HCT116 (cell line): Measurements from ENCODE around the gene OPN4. TPM values are rescaled to one million over a fixed set of nuclear protein-coding genes. Genes with fewer than 3 reads are reported as not detected.

ENCODE experiments used
- ATAC-seq: fragments of 200-7000 bp; cut with Tn5 transposase; 2 replicates; pipeline ENCODE4 v1.9.1; 2020; ENCODE audit warnings: mild to moderate bottlenecking, moderate library complexity
- BruUV-seq: library from RNA; stranded (reverse); fragments of 400-500 nt; replicated peaks from 2 replicates; lab custom pipeline; 2021; lab: Mats Ljungman, UMichigan
- CTCF ChIA-PET: fragments of 300-600 bp; sonication (Branson Sonifier 250); formaldehyde crosslinking; loops from one replicate; lab custom pipeline; 2021; ENCODE audit warnings: antibody characterized with exemption; lab: Charles Lee
- POLR2A ChIA-PET: fragments of 300-600, 350-600 bp; sonication (Branson Sonifier 250); formaldehyde crosslinking; loops from one replicate; lab custom pipeline; 2021; ENCODE audit warnings: antibody characterized with exemption; lab: Charles Lee
- RAD21 ChIA-PET, 2 experiments: fragments of 300-600 bp; sonication (Branson Sonifier 250); formaldehyde crosslinking; loops; one replicate each; lab custom pipeline; 2023; ENCODE audit warnings: low total read pairs in 2 of 2; ENCODE audit not compliant: uncharacterized antibody in 2 of 2, unreplicated experiment in 2 of 2, low non-redundant PET in 1 of 2; lab: Charles Lee
- DNase-seq: peaks from one replicate; pipeline ENCODE4 v3.0.0-alpha.2; 2010; ENCODE audit warnings: low read depth, low spot score
- H2AFZ ChIP-seq: fragments of 200-600 bp; shearing (Covaris generic), sonication (generic); 2 replicates; pipeline ENCODE4 v1.6.1; 2017; ENCODE audit warnings: low read depth, mixed run types, mixed read lengths, antibody characterized with exemption, low read length; ENCODE audit not compliant: poor library complexity, severe bottlenecking
- H3K27ac ChIP-seq: 2 replicates; pipeline ENCODE4 v1.5.1; 2012; ENCODE audit warnings: low read depth, low read length
- H3K27me3 ChIP-seq: fragments of 200-600 bp; sonication (generic); 2 replicates; pipeline ENCODE4 v1.6.1; 2016; ENCODE audit warnings: mixed run types, low read length, mixed read lengths; ENCODE audit not compliant: insufficient read depth
- H3K36me3 ChIP-seq, 2 experiments: fragments of 200-500 bp in 1 of 2; fragments of 200-600 bp in 1 of 2; sonication (Bioruptor generic) in 1 of 2; sonication (generic) in 1 of 2; 2 replicates each; pipeline versions ENCODE4 v1.5.1 to v1.6.1; 2014 to 2016; ENCODE audit warnings: low read length in 2 of 2, inconsistent platforms in 1 of 2, mixed read lengths in 1 of 2, mixed run types in 1 of 2; ENCODE audit not compliant: insufficient read depth in 2 of 2, control insufficient read depth in 1 of 2
- H3K4me1 ChIP-seq, 2 experiments: fragments of 200-600 bp in 1 of 2; sonication (generic) in 1 of 2; 2 replicates each; pipeline versions ENCODE4 v1.5.1 to v1.6.1; 2012 to 2017; ENCODE audit warnings: low read length in 2 of 2, inconsistent platforms in 1 of 2, mild to moderate bottlenecking in 1 of 2, mixed read lengths in 1 of 2, mixed run types in 1 of 2, moderate library complexity in 1 of 2; ENCODE audit not compliant: insufficient read depth in 2 of 2, control insufficient read depth in 1 of 2
- H3K4me2 ChIP-seq: fragments of 200-600 bp; sonication (generic); 2 replicates; pipeline ENCODE4 v1.6.1; 2017; ENCODE audit warnings: mixed run types, low read length, mixed read lengths
- H3K4me3 ChIP-seq, 2 experiments: fragments of 200-600 bp in 1 of 2; sonication (generic) in 1 of 2; replicated peaks in 1 of 2; 2 replicates each; pipeline ENCODE4 v1.5.1; 2011 to 2016; ENCODE audit warnings: low read length in 2 of 2, control low read depth in 1 of 2, low read depth in 1 of 2, mild to moderate bottlenecking in 1 of 2, mixed read lengths in 1 of 2, mixed run types in 1 of 2
- H3K79me2 ChIP-seq: fragments of 200-600 bp; sonication (generic); 2 replicates; pipeline ENCODE4 v1.6.1; 2017; ENCODE audit warnings: mild to moderate bottlenecking, mixed run types, low read length, moderate library complexity, mixed read lengths; ENCODE audit not compliant: insufficient read depth
- H3K9ac ChIP-seq: fragments of 200-600 bp; sonication (generic); 2 replicates; pipeline ENCODE4 v1.6.1; 2016; ENCODE audit warnings: low read length, mixed read lengths
- H3K9me2 ChIP-seq: fragments of 200-600 bp; sonication (generic), shearing (Covaris generic); 2 replicates; pipeline ENCODE4 v1.6.1; 2017; ENCODE audit warnings: mixed run types, mild to moderate bottlenecking, moderate library complexity; ENCODE audit not compliant: insufficient read depth
- H3K9me3 ChIP-seq, 2 experiments: fragments of 200-500 bp in 1 of 2; fragments of 200-600 bp in 1 of 2; sonication (Bioruptor generic) in 1 of 2; sonication (generic) in 1 of 2; 2 replicates each; pipeline ENCODE4 v1.6.1; 2014 to 2017; ENCODE audit warnings: low read length in 2 of 2, mixed read lengths in 2 of 2, inconsistent platforms in 1 of 2, low read depth in 1 of 2, mild to moderate bottlenecking in 1 of 2, mixed run types in 1 of 2, moderate library complexity in 1 of 2; ENCODE audit not compliant: control insufficient read depth in 1 of 2, insufficient read depth in 1 of 2
- H4K20me1 ChIP-seq: fragments of 200-600 bp; sonication (generic), shearing (Covaris generic); 2 replicates; pipeline ENCODE4 v1.6.1; 2017; ENCODE audit warnings: mixed run types, mild to moderate bottlenecking, moderate library complexity; ENCODE audit not compliant: insufficient read depth
- CBX3 ChIP-seq: IDR thresholded peaks from 2 replicates; pipeline ENCODE4 v1.6.1; 2012; ENCODE audit warnings: low read depth
- CEBPB ChIP-seq: IDR thresholded peaks from 2 replicates; pipeline ENCODE4 v1.6.1; 2012; ENCODE audit warnings: low read depth
- CTCF ChIP-seq, 3 experiments: fragments of 200-600 bp in 1 of 3; sonication (generic) in 1 of 3; IDR thresholded peaks in 2 of 3; conservative IDR thresholded peaks in 1 of 3; 2 replicates each; pipeline ENCODE4 v1.5.1; 2012 to 2017; ENCODE audit warnings: low read depth in 2 of 3, low read length in 2 of 3, antibody characterized with exemption in 1 of 3, borderline replicate concordance in 1 of 3, control low read depth in 1 of 3, mild to moderate bottlenecking in 1 of 3, mixed read lengths in 1 of 3, mixed run types in 1 of 3, moderate library complexity in 1 of 3; ENCODE audit not compliant: insufficient read depth in 1 of 3
- ELF1 ChIP-seq: IDR thresholded peaks from 2 replicates; pipeline ENCODE4 v1.6.1; 2012; ENCODE audit warnings: low read depth, borderline replicate concordance
- EZH2 ChIP-seq: fragments of 200-600 bp; sonication (generic); IDR thresholded peaks from 2 replicates; pipeline ENCODE4 v1.6.1; 2017; ENCODE audit warnings: antibody characterized with exemption, mixed run types
- EZH2phosphoT487 ChIP-seq: fragments of 200-600 bp; IDR thresholded peaks from 2 replicates; pipeline ENCODE4 v1.6.1; 2018; ENCODE audit warnings: antibody characterized with exemption, borderline replicate concordance
- FOSL1 ChIP-seq: IDR thresholded peaks from 2 replicates; pipeline ENCODE4 v1.6.1; 2012; ENCODE audit warnings: low read depth
- JUND ChIP-seq: IDR thresholded peaks from 2 replicates; pipeline ENCODE4 v1.6.1; 2012
- POLR2A ChIP-seq: IDR thresholded peaks from 2 replicates; pipeline ENCODE4 v1.7.0; 2011; ENCODE audit warnings: borderline replicate concordance; ENCODE audit not compliant: insufficient read depth, insufficient read length; ENCODE audit errors: extremely low read depth
- POLR2AphosphoS5 ChIP-seq: IDR thresholded peaks from 2 replicates; pipeline ENCODE4 v1.6.1; 2011; ENCODE audit warnings: mild to moderate bottlenecking, low read depth, low read length, moderate library complexity
- RAD21 ChIP-seq: IDR thresholded peaks from 2 replicates; pipeline ENCODE4 v1.6.1; 2012; ENCODE audit warnings: low read depth, mild to moderate bottlenecking
- SIN3A ChIP-seq: IDR thresholded peaks from 2 replicates; pipeline ENCODE4 v1.6.1; 2012; ENCODE audit warnings: low read depth
- SP1 ChIP-seq: IDR thresholded peaks from 2 replicates; pipeline ENCODE4 v1.6.1; 2012; ENCODE audit warnings: low read depth
- SRF ChIP-seq: IDR thresholded peaks from 2 replicates; pipeline ENCODE4 v1.6.1; 2012; ENCODE audit warnings: low read depth
- TCF7L2 ChIP-seq: IDR thresholded peaks from 2 replicates; pipeline ENCODE4 v1.7.0; 2011; ENCODE audit warnings: borderline replicate concordance, inconsistent platforms; ENCODE audit not compliant: insufficient read depth, insufficient read length; ENCODE audit errors: extremely low read depth
- YY1 ChIP-seq: IDR thresholded peaks from 2 replicates; pipeline ENCODE4 v1.6.1; 2011; ENCODE audit warnings: low read length, low read depth, moderate library complexity, mild to moderate bottlenecking; ENCODE audit not compliant: insufficient replicate concordance; ENCODE audit errors: extremely low read depth
- ZBTB33 ChIP-seq: IDR thresholded peaks from 2 replicates; pipeline ENCODE4 v1.6.1; 2011; ENCODE audit warnings: mild to moderate bottlenecking, low read length, moderate library complexity; ENCODE audit not compliant: insufficient replicate concordance; ENCODE audit errors: extremely low read depth
- ZFX ChIP-seq: fragments of 450-650 bp; IDR thresholded peaks from 2 replicates; pipeline ENCODE4 v1.6.1; 2017
- intact Hi-C: fragments of 100-400 bp; cut with micrococcal nuclease; formaldehyde crosslinking; loops from 2 replicates; pipeline ENCODE4 v1.10.0; 2022
- total RNA-seq: library from RNA; stranded (reverse); gene quantifications from one replicate; pipeline ENCODE4 v1.2.1, GENCODE V29; 2021; ENCODE audit not compliant: unreplicated experiment
- TF ChIP-seq, protein P1 (sequence below): IDR thresholded peaks from 2 replicates; pipeline ENCODE4 v1.6.1; 2012
- TF ChIP-seq, protein P2 (sequence below): IDR thresholded peaks from 2 replicates; pipeline ENCODE4 v1.6.1; 2012

Gene OPN4
- total RNA-seq, 1 experiment from 2014 or later: not detected

GRCh38 chr10:86662186-86663045, 8.1 kb downstream of the OPN4 start:
- Histone ChIP-seq H3K4me3 (no peak overlapping the region), H3K27ac (no peak overlapping the region), H3K9ac (no peak overlapping the region), H3K4me2 (no peak overlapping the region)
- RAD21 ChIA-PET: no interaction called here
- CTCF ChIA-PET: no interaction called here
- no peak for TF ChIP-seq ZBTB33
- no peak for TF ChIP-seq ELF1
- TF ChIP-seq JUND: no peak
- no peak for TF ChIP-seq ZFX
- no peak for TF ChIP-seq FOSL1
- no peak for TF ChIP-seq SRF
- TF ChIP-seq EZH2phosphoT487: no peak
- TF ChIP-seq SIN3A: no peak
- TF ChIP-seq, protein P1, sequence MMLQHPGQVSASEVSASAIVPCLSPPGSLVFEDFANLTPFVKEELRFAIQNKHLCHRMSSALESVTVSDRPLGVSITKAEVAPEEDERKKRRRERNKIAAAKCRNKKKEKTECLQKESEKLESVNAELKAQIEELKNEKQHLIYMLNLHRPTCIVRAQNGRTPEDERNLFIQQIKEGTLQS: no peak
- TF ChIP-seq CTCF (IDR thresholded peaks at IDR 0.05 in 2 of 3, conservative IDR thresholded peaks at IDR 0.05 in 1 of 3; ENCODE audit: borderline replicate concordance in 1 of 3, insufficient read depth in 1 of 3, low read depth in 2 of 3, low read length in 2 of 3): no peak
- no peak for TF ChIP-seq EZH2
- TF ChIP-seq POLR2AphosphoS5: no peak
- TF ChIP-seq YY1: no peak
- no peak for TF ChIP-seq RAD21
- no peak for TF ChIP-seq CBX3
- no peak for TF ChIP-seq SP1
- TF ChIP-seq, protein P2, sequence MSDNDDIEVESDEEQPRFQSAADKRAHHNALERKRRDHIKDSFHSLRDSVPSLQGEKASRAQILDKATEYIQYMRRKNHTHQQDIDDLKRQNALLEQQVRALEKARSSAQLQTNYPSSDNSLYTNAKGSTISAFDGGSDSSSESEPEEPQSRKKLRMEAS: no peak
- TF ChIP-seq POLR2A: no peak
- no peak for TF ChIP-seq TCF7L2
- no peak for TF ChIP-seq CEBPB
- TF ChIP-seq, all 23 proteins: peak for 0
- ATAC-seq (no peak), DNase-seq (no peak)
- Histone ChIP-seq H3K4me1 (peaks cover 0 to 3% of the 10 kb centered on the region in 2 experiments; a peak in 1 of 4 replicates), H3K9me2 (no peaks in the 10 kb centered on the region), H3K79me2 (no peaks in the 10 kb centered on the region), H3K9me3 (no peaks in the 10 kb centered on the region), H3K36me3 (no peaks in the 10 kb centered on the region), H2AFZ (no peak overlapping the region), H3K27me3 (no peaks in the 10 kb centered on the region), H4K20me1 (no peaks in the 10 kb centered on the region)
- POLR2A ChIA-PET: no interaction called here
- BruUV-seq: no TSS peak
- intact Hi-C loops: no loop called here
